ENCODE measurements around the gene ACOX2.

ACOX2 gene

DNA sequence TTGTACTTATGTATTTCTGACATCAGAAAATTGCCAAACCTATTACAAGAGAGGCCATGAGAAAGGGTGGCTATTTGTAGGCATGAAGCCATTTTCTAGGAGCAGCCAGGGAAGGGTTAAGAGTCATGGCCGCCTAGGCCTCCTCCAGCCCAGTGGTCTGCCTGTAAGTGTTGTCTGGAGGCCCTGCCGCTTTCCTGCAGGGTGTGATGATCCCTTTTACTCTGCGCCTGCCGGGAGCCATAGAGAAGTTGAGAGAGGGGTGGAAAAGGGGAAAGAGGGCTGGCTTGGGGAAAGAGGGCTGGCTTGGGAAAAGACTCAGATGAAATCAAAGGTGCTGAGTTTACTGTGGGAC is 74.2 kb downstream of the ACOX2 start:
- Histone ChIP-seq H4K20me1 (ENCODE audit: insufficient read depth, low read length) (no peaks in the 10 kb centered on the region), H3K27ac (ENCODE audit: low read depth, low read length, poor library complexity, severe bottlenecking) (no peak overlapping the region), H3K9me2 (ENCODE audit: low read depth, low read length) (no peaks in the 10 kb centered on the region), H3K4me3 (ENCODE audit: low read depth, low read length, poor library complexity, severe bottlenecking) (no peak overlapping the region), H3K4me2 (ENCODE audit: low read length) (no peak overlapping the region), H3K9me3 (ENCODE audit: low read length) (no peaks in the 10 kb centered on the region), H2AFZ (ENCODE audit: low read length) (no peak overlapping the region), H3K79me2 (ENCODE audit: insufficient read depth, low read length) (no peaks in the 10 kb centered on the region), H3F3A (ENCODE audit: insufficient read depth, low read length) (no peaks in the 10 kb centered on the region), H3K27me3 (ENCODE audit: insufficient read depth, low read length) (no peaks in the 10 kb centered on the region), H3K4me1 (ENCODE audit: insufficient read depth, low read length, severe bottlenecking) (no peaks in the 10 kb centered on the region), H3K36me3 (ENCODE audit: insufficient read depth, low read length) (no peaks in the 10 kb centered on the region), H3K9ac (ENCODE audit: low read length) (no peak overlapping the region)
- TF ChIP-seq, protein P1, sequence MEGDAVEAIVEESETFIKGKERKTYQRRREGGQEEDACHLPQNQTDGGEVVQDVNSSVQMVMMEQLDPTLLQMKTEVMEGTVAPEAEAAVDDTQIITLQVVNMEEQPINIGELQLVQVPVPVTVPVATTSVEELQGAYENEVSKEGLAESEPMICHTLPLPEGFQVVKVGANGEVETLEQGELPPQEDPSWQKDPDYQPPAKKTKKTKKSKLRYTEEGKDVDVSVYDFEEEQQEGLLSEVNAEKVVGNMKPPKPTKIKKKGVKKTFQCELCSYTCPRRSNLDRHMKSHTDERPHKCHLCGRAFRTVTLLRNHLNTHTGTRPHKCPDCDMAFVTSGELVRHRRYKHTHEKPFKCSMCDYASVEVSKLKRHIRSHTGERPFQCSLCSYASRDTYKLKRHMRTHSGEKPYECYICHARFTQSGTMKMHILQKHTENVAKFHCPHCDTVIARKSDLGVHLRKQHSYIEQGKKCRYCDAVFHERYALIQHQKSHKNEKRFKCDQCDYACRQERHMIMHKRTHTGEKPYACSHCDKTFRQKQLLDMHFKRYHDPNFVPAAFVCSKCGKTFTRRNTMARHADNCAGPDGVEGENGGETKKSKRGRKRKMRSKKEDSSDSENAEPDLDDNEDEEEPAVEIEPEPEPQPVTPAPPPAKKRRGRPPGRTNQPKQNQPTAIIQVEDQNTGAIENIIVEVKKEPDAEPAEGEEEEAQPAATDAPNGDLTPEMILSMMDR (IDR thresholded peaks at IDR 0.05; ENCODE audit: low read length) = no peak
- no peak for TF ChIP-seq EZH2 (IDR thresholded peaks at IDR 0.05; ENCODE audit: borderline replicate concordance, low read length)

DNA sequence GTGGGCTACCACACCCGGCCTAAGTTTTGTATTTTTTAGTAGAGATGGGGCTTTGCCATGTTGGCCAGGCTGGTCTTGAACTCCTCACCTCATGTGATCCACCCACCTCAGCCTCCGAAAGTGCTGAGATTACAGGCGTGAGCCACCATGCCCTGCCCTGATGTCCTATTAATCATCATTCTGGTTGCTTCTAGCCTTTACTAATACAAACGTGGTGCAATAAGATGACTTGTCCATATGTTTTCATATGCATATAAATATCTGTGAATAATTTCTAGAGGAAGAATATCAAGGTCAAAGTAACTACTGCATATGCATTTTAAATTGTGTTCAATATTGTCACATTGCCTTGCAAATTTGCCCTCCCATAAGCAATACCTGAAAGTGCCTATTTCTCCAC is 77.8 kb downstream of the ACOX2 start:
- Histone ChIP-seq H3K4me3 (ENCODE audit: low read depth, low read length, poor library complexity, severe bottlenecking) (no peak overlapping the region), H3K79me2 (ENCODE audit: insufficient read depth, low read length) (no peaks in the 10 kb centered on the region), H3K9me3 (ENCODE audit: low read length) (peaks cover 10% of the 10 kb centered on the region; the same call in 1 of the 2 replicates), H3K36me3 (ENCODE audit: insufficient read depth, low read length) (no peaks in the 10 kb centered on the region; the same call in 1 of the 2 replicates), H4K20me1 (ENCODE audit: insufficient read depth, low read length) (no peaks in the 10 kb centered on the region), H3K4me2 (ENCODE audit: low read length) (no peak overlapping the region), H3K9ac (ENCODE audit: low read length) (no peak overlapping the region), H3K9me2 (ENCODE audit: low read depth, low read length) (no peaks in the 10 kb centered on the region), H3F3A (ENCODE audit: insufficient read depth, low read length) (no peaks in the 10 kb centered on the region), H3K27me3 (ENCODE audit: insufficient read depth, low read length) (no peaks in the 10 kb centered on the region), H3K4me1 (ENCODE audit: insufficient read depth, low read length, severe bottlenecking) (no peaks in the 10 kb centered on the region), H3K27ac (ENCODE audit: low read depth, low read length, poor library complexity, severe bottlenecking) (no peak overlapping the region), H2AFZ (ENCODE audit: low read length) (no peak overlapping the region)
- TF ChIP-seq EZH2 (IDR thresholded peaks at IDR 0.05; ENCODE audit: borderline replicate concordance, low read length) = no peak
- TF ChIP-seq, protein P1 (IDR thresholded peaks at IDR 0.05; ENCODE audit: low read length) = no peak
